ENCODE results near the gene C6orf62.
"Not testable (repeated sequence)": the region's sequence is repeated elsewhere in the genome, so short reads cannot be mapped to it uniquely, and the experiment has no call there.

C6orf62 gene

DNA sequence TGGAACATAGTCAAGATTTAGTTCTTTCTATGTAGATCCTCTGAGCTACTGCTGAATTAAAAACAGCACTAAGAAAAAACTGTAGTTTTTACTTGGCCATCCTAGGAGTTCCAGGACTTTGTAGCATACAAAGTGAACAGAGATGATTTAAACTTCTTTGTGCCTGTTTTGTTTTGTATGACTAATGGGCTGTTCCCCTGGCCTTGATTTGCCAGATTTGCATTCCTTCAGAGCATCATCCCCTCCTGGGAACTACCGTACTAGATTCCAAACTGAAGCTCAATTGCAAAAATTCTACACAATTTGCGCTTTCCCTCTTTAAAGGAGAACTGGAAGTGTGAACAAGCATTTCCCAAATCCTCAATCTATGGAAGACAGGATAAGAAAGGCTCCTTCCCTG is 29.0 kb downstream of the C6orf62 start:
- DNase-seq (ENCODE audit: low read depth), result peak; percentile 22
- no peak overlapping the region for H3K4me3 ChIP-seq (ENCODE audit: low read depth, low read length)
- TF ChIP-seq, protein P1, sequence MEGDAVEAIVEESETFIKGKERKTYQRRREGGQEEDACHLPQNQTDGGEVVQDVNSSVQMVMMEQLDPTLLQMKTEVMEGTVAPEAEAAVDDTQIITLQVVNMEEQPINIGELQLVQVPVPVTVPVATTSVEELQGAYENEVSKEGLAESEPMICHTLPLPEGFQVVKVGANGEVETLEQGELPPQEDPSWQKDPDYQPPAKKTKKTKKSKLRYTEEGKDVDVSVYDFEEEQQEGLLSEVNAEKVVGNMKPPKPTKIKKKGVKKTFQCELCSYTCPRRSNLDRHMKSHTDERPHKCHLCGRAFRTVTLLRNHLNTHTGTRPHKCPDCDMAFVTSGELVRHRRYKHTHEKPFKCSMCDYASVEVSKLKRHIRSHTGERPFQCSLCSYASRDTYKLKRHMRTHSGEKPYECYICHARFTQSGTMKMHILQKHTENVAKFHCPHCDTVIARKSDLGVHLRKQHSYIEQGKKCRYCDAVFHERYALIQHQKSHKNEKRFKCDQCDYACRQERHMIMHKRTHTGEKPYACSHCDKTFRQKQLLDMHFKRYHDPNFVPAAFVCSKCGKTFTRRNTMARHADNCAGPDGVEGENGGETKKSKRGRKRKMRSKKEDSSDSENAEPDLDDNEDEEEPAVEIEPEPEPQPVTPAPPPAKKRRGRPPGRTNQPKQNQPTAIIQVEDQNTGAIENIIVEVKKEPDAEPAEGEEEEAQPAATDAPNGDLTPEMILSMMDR (conservative IDR thresholded peaks at IDR 0.05; ENCODE audit: low read depth, low read length), result no peak

DNA sequence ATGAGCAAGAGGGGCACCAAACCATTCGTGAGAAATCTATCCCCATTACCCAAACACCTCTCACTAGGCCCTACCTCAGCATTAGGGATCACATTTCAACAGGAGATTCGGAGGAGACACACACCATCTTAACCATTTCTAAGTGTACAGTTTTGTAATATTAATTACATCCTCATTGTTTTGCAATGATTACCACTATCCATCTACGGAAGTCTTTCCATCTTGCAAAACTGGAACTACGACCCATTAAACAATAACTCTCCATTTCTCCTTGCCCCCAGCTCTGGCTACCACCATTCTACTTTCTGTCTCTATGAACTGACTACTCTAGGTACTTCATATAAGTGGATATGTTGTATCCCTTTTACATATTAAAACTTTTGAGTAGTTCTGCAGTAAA is 32.0 kb downstream of the C6orf62 start:
- TF ChIP-seq, protein P1 (conservative IDR thresholded peaks at IDR 0.05; ENCODE audit: low read depth, low read length), result no peak
- H3K4me3 ChIP-seq (ENCODE audit: low read depth, low read length), result no peak overlapping the region
- no peak for DNase-seq (ENCODE audit: low read depth)

GRCh38 chr6:24686408-24686807 is 32.5 kb downstream of the C6orf62 start:
- DNase-seq (ENCODE audit: low read depth), result no peak
- no peak overlapping the region for H3K4me3 ChIP-seq (ENCODE audit: low read depth, low read length)
- TF ChIP-seq, protein P1 (conservative IDR thresholded peaks at IDR 0.05; ENCODE audit: low read depth, low read length), result no peak

GRCh38 chr6:24683297-24684296 is 35.4 kb downstream of the C6orf62 start:
- H3K4me3 ChIP-seq (ENCODE audit: low read depth, low read length), result no peak overlapping the region
- TF ChIP-seq, protein P1 (conservative IDR thresholded peaks at IDR 0.05; ENCODE audit: low read depth, low read length), result no peak
- DNase-seq (ENCODE audit: low read depth), result no peak

GRCh38 chr6:24680582-24680981 is 38.4 kb downstream of the C6orf62 start:
- TF ChIP-seq, protein P1 (conservative IDR thresholded peaks at IDR 0.05; ENCODE audit: low read depth, low read length), result no peak
- no peak overlapping the region for H3K4me3 ChIP-seq (ENCODE audit: low read depth, low read length)
- DNase-seq (ENCODE audit: low read depth), result no peak

GRCh38 chr6:24678792-24679352 is 40.1 kb downstream of the C6orf62 start:
- not testable (repeated sequence) for H3K4me3 ChIP-seq (ENCODE audit: low read depth, low read length); DNase-seq (ENCODE audit: low read depth)

DNA sequence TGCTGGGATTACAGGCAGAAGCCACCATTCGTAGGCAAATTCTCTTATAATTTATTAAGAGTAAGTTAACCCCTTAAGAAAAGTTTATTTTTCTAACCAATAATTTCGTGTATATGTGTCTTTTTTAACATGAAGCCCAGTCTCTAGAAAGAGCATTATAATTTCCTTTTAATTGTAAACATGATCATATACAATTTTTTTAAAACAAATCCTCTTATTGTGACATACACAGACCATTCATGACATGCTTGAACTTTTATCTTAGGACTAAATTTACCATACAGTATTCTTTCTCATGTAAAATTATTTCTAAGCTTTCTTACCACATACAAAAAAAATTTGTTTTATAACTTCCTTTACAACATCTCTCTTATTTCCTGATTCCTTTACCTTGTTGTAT is 45.3 kb downstream of the C6orf62 start:
- TF ChIP-seq, protein P1 (conservative IDR thresholded peaks at IDR 0.05; ENCODE audit: low read depth, low read length), result no peak
- DNase-seq (ENCODE audit: low read depth), result no peak
- no peak overlapping the region for H3K4me3 ChIP-seq (ENCODE audit: low read depth, low read length)
